Upper lobe of right lung (tissue), 1 donor: ENCODE data around the gene PARL. TPM values are rescaled to one million over a fixed set of nuclear protein-coding genes. Genes with fewer than 3 reads are reported as not detected.

ENCODE experiments used
- ATAC-seq: fragments of 200-7000 bp; cut with Tn5 transposase; one replicate; pipeline ENCODE4 v1.9.1; 2020; ENCODE audit warnings: mild to moderate bottlenecking, moderate library complexity
- DNase-seq: peaks from one replicate; pipeline ENCODE4 v3.0.0-alpha.2; 2020
- H3K27ac ChIP-seq: fragments of 200-600 bp; one replicate; pipeline ENCODE4 v1.8.0; 2022
- H3K27me3 ChIP-seq: fragments of 200-600 bp; one replicate; pipeline ENCODE4 v1.8.0; 2022; ENCODE audit warnings: mild to moderate bottlenecking
- H3K36me3 ChIP-seq: fragments of 200-600 bp; one replicate; pipeline ENCODE4 v1.8.0; 2022
- H3K4me1 ChIP-seq: fragments of 200-600 bp; one replicate; pipeline ENCODE4 v1.8.0; 2022
- H3K4me3 ChIP-seq: fragments of 200-600 bp; one replicate; pipeline ENCODE4 v1.8.0; 2022; ENCODE audit warnings: mild to moderate bottlenecking
- H3K9me3 ChIP-seq: fragments of 200-600 bp; one replicate; pipeline ENCODE4 v1.8.0; 2022
- CTCF ChIP-seq: fragments of 200-600 bp; IDR thresholded peaks from one replicate; pipeline ENCODE4 v1.8.0; 2022; ENCODE audit warnings: antibody characterized with exemption
- intact Hi-C: fragments of 100-400 bp; cut with DNase I; formaldehyde crosslinking; loops from one replicate; pipeline ENCODE4 v1.11.0; 2022
- total RNA-seq: library from RNA; stranded (reverse); fragmentation: NEBNext Ultra II Directional; extraction: Animal tissue kit (Norgen Biotek cat#: 25700); gene quantifications from one replicate; pipeline ENCODE4 v1.2.1, GENCODE V29; 2021
- donor health status: DM: no; HTN: yes; CAD: no; lungs with severe emphysema.

Gene PARL
- total RNA-seq, 1 donor from 2014 or later: 44.8 TPM

GRCh38 chr3:183854318-183855035 lies 30.2 kb downstream of the PARL start:
- intact Hi-C loops: no loop called here

GRCh38 chr3:183845608-183846288 lies 38.9 kb downstream of the PARL start:
- H3K36me3 ChIP-seq: peaks cover 85% of the 10 kb centered on the region
- peak; percentile 66 for ATAC-seq
- no peak for TF ChIP-seq CTCF

More at GRCh38 chr3:183854318-183855035, 30.2 kb downstream of the PARL start:
- no peak for ATAC-seq
- DNase-seq: no peak
- peaks cover 59% of the 10 kb centered on the region for H3K36me3 ChIP-seq
- no peak overlapping the region for H3K4me3 ChIP-seq
- no peak for TF ChIP-seq CTCF
- no peaks in the 10 kb centered on the region for H3K27me3 ChIP-seq
- no peak overlapping the region for H3K27ac ChIP-seq
- no peaks in the 10 kb centered on the region for H3K9me3 ChIP-seq
- H3K4me1 ChIP-seq: no peaks in the 10 kb centered on the region

GRCh38 chr3:183845090-183845489 lies 39.6 kb downstream of the PARL start:
- no peaks in the 10 kb centered on the region for H3K4me1 ChIP-seq
- no peak for TF ChIP-seq CTCF
- DNase-seq: no peak
- H3K4me3 ChIP-seq: no peak overlapping the region
- intact Hi-C loops: no loop called here
- H3K27me3 ChIP-seq: no peaks in the 10 kb centered on the region
- H3K36me3 ChIP-seq: peaks cover 90% of the 10 kb centered on the region
- no peak overlapping the region for H3K27ac ChIP-seq
- H3K9me3 ChIP-seq: no peaks in the 10 kb centered on the region
- ATAC-seq: no peak

More at GRCh38 chr3:183845608-183846288, 38.9 kb downstream of the PARL start:
- intact Hi-C loops: no loop called here
- DNase-seq: no peak
- Histone ChIP-seq H3K27ac (no peak overlapping the region), H3K9me3 (no peaks in the 10 kb centered on the region), H3K4me1 (no peaks in the 10 kb centered on the region), H3K27me3 (no peaks in the 10 kb centered on the region), H3K4me3 (no peak overlapping the region)

GRCh38 chr3:183844606-183845005 lies 40.1 kb downstream of the PARL start:
- H3K27ac ChIP-seq: no peak overlapping the region
- DNase-seq: no peak
- ATAC-seq: no peak

GRCh38 chr3:183839751-183840150 lies 44.9 kb downstream of the PARL start:
- Histone ChIP-seq H3K27me3 (no peaks in the 10 kb centered on the region), H3K9me3 (no peaks in the 10 kb centered on the region), H3K36me3 (peaks cover 86% of the 10 kb centered on the region), H3K27ac (no peak overlapping the region), H3K4me1 (no peaks in the 10 kb centered on the region), H3K4me3 (no peak overlapping the region)
- ATAC-seq: no peak
- TF ChIP-seq CTCF: no peak
- intact Hi-C loops: no loop called here
- no peak for DNase-seq

More at GRCh38 chr3:183844606-183845005, 40.1 kb downstream of the PARL start:
- H3K9me3 ChIP-seq: no peaks in the 10 kb centered on the region
- intact Hi-C loops: no loop called here
- no peaks in the 10 kb centered on the region for H3K27me3 ChIP-seq
- TF ChIP-seq CTCF: no peak
- H3K36me3 ChIP-seq: peaks cover 90% of the 10 kb centered on the region
- H3K4me3 ChIP-seq: no peak overlapping the region
- no peaks in the 10 kb centered on the region for H3K4me1 ChIP-seq
